Vagina (tissue), 2 donors: ENCODE data around the gene CASQ1.

Experiments
- POLR2A ChIP-seq, 2 donors: fragments of 450-650 bp; IDR thresholded peaks; one replicate each; pipeline ENCODE4 v1.6.1; 2017; ENCODE audit warnings: antibody characterized with exemption in 2 of 2, mild to moderate bottlenecking in 2 of 2, moderate library complexity in 2 of 2
- TF ChIP-seq, protein P1 (sequence below), 3 experiments: fragments of 450-650 bp in 2 of 3; fragments of 200-600 bp in 1 of 3; sonication (generic) in 1 of 3; IDR thresholded peaks; one replicate each; pipeline ENCODE4 v1.5.1; 2017 to 2019; ENCODE audit warnings: antibody characterized with exemption in 3 of 3, mild to moderate bottlenecking in 2 of 3, moderate library complexity in 2 of 3

- no peak for TF ChIP-seq POLR2A (IDR thresholded peaks at IDR 0.05)
- TF ChIP-seq, protein P1, sequence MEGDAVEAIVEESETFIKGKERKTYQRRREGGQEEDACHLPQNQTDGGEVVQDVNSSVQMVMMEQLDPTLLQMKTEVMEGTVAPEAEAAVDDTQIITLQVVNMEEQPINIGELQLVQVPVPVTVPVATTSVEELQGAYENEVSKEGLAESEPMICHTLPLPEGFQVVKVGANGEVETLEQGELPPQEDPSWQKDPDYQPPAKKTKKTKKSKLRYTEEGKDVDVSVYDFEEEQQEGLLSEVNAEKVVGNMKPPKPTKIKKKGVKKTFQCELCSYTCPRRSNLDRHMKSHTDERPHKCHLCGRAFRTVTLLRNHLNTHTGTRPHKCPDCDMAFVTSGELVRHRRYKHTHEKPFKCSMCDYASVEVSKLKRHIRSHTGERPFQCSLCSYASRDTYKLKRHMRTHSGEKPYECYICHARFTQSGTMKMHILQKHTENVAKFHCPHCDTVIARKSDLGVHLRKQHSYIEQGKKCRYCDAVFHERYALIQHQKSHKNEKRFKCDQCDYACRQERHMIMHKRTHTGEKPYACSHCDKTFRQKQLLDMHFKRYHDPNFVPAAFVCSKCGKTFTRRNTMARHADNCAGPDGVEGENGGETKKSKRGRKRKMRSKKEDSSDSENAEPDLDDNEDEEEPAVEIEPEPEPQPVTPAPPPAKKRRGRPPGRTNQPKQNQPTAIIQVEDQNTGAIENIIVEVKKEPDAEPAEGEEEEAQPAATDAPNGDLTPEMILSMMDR (IDR thresholded peaks at IDR 0.05) = no peak
Observed at GRCh38 chr1:160157174-160157573, 33.2 kb upstream of the CASQ1 start.
